Cardiac septum (tissue), 1 donor: Measurements from ENCODE around the gene RIPOR1. TPM values are rescaled to one million over a fixed set of nuclear protein-coding genes. Genes with fewer than 3 reads are reported as not detected.

Experiments used
- DNase-seq: peaks from one replicate; pipeline ENCODE4 v3.0.0-alpha.2; 2020; ENCODE audit warnings: low spot score
- intact Hi-C: fragments of 100-400 bp; cut with DNase I; formaldehyde crosslinking; loops from one replicate; pipeline ENCODE4 v1.14.0; 2022
- total RNA-seq: library from RNA; stranded (reverse); fragmentation: NEBNext Ultra II Directional; extraction: Animal tissue kit (Norgen Biotek cat#: 25700); gene quantifications from one replicate; pipeline ENCODE4 v1.2.1, GENCODE V29; 2021
- donor health status: DM: no; HTN: no; CAD: no.

RIPOR1 gene
- total RNA-seq, 1 donor from 2014 or later: 102 TPM

- intact Hi-C loops: no loop called here
- DNase-seq: no peak
Observed at GRCh38 chr16:67593701-67594100, 65.1 kb downstream of the RIPOR1 start.

DNA sequence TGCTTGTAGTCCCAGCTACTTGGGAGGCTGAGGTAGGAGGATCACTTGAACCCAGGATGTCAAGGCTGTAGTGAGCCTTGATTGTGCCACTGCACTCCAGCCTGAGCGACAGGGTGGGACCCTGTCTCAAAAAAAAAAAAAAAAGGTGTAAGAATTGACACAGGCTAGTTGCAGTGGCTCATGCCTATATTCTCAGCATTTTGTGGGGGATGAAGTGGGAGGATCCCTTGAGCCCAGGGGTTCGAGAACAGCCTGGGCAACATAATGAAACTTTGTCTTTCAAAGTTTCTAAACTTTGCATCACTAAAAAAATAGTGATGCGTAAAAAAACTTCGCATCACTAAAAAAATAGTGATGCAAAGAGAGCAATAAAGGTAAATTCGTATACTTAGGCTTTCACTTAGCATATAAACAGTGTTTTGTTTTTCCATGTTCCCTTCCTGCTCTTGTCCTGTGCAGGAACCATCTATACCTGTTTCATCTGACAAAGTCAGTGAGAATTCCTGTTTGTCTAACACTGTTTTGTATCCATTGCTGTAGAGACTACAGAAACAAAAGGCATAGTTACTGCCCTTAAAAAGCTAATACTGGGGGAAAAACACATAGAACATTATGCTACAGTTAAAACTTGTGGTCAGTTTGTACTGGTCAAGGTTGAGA is 65.8 kb downstream of the RIPOR1 start:
- no peak for DNase-seq
- intact Hi-C loops: no loop called here

GRCh38 chr16:67594956-67595355 is 66.3 kb downstream of the RIPOR1 start:
- DNase-seq: no peak
- intact Hi-C loops: no loop called here

Other genes starting within 250 kb of the RIPOR1 start
- 0.70 TPM for gene PLEKHG4, start 249.3 kb upstream of the RIPOR1 start, total RNA-seq
- not detected for gene KCTD19, start 202.1 kb upstream of the RIPOR1 start, total RNA-seq
- gene LRRC36, start 202.0 kb upstream of the RIPOR1 start, total RNA-seq: not detected
- gene TPPP3, start 135.3 kb upstream of the RIPOR1 start, total RNA-seq: 9.6 TPM
- gene ZDHHC1, start 112.4 kb upstream of the RIPOR1 start, total RNA-seq: 4.6 TPM
- 0.27 TPM for gene HSD11B2, start 97.7 kb upstream of the RIPOR1 start, total RNA-seq
- 58.8 TPM for gene ATP6V0D1, start 47.7 kb upstream of the RIPOR1 start, total RNA-seq
- gene AGRP, start 45.3 kb upstream of the RIPOR1 start, total RNA-seq: not detected
- 25.6 TPM for gene CTCF, start 33.7 kb downstream of the RIPOR1 start, total RNA-seq
- 0.40 TPM for gene CARMIL2, start 116.3 kb downstream of the RIPOR1 start, total RNA-seq
- gene ACD, start 131.4 kb downstream of the RIPOR1 start, total RNA-seq: 9.3 TPM
- gene PARD6A, start 132.1 kb downstream of the RIPOR1 start, total RNA-seq: 3.4 TPM
- gene ENKD1, start 137.9 kb downstream of the RIPOR1 start, total RNA-seq: 8.5 TPM
- gene C16orf86, start 138.0 kb downstream of the RIPOR1 start, total RNA-seq: 5.6 TPM
- gene GFOD2, start 190.5 kb downstream of the RIPOR1 start, total RNA-seq: 10.7 TPM